Measurements from ENCODE around the gene LMF1. TPM values are rescaled to one million over a fixed set of nuclear protein-coding genes. Genes with fewer than 3 reads are reported as not detected.

Gene LMF1
- total RNA-seq (2022; extraction: Qiagen RNA extraction) = 7.9 to 11.2 TPM (median 9.2 TPM) in 5 replicates

GRCh38 chr16:970766-971581 is at the start of gene LMF1:
Gene LMF1, minus strand, starts transcription at chr16:970984. Its CDS starts 4 bp downstream, at chr16:970980.

GRCh38 chr16:981695-982144 is 10.9 kb upstream of the LMF1 start, which contains the start of gene SOX8:
Gene SOX8, plus strand, starts transcription at chr16:981770. Its CDS starts 153 bp downstream, at chr16:981923.

Other genes starting within 250 kb of the LMF1 start
- 31.1 to 53.1 TPM (median 45.4 TPM) in 5 replicates for gene ANTKMT, start 249.8 kb downstream of the LMF1 start, total RNA-seq (2022; extraction: Qiagen RNA extraction)
- gene CCDC78, start 244.5 kb downstream of the LMF1 start, total RNA-seq (2022; extraction: Qiagen RNA extraction) = 2.9 to 6.2 TPM (median 4.9 TPM) in 5 replicates
- gene HAGHL, start 243.9 kb downstream of the LMF1 start, total RNA-seq (2022; extraction: Qiagen RNA extraction) = 15.8 to 17.8 TPM (median 16.5 TPM) in 5 replicates
- 21.1 to 29.7 TPM (median 29.0 TPM) in 5 replicates for gene CIAO3, start 230.0 kb downstream of the LMF1 start, total RNA-seq (2022; extraction: Qiagen RNA extraction)
- gene MSLN, start 210.2 kb downstream of the LMF1 start, total RNA-seq (2022; extraction: Qiagen RNA extraction) = 2.2 to 4.3 TPM (median 2.8 TPM) in 5 replicates
- 32.4 to 56.2 TPM (median 53.1 TPM) in 5 replicates for gene RPUSD1, start 182.6 kb downstream of the LMF1 start, total RNA-seq (2022; extraction: Qiagen RNA extraction)
- gene CHTF18, start 182.4 kb downstream of the LMF1 start, total RNA-seq (2022; extraction: Qiagen RNA extraction) = 12.2 to 27.2 TPM (median 21.9 TPM) in 5 replicates
- gene GNG13, start 170.2 kb downstream of the LMF1 start, total RNA-seq (2022; extraction: Qiagen RNA extraction) = not detected in 5 replicates
- gene SOX8, start 10.8 kb upstream of the LMF1 start, total RNA-seq (2022; extraction: Qiagen RNA extraction) = 2.2 to 4.2 TPM (median 3.6 TPM) in 5 replicates
- 0.30 to 0.64 TPM (median 0.54 TPM) in 5 replicates for gene SSTR5, start 101.8 kb upstream of the LMF1 start, total RNA-seq (2022; extraction: Qiagen RNA extraction)
- gene C1QTNF8, start 125.3 kb upstream of the LMF1 start, total RNA-seq (2022; extraction: Qiagen RNA extraction) = 0.05 TPM in 1 of 5 replicates, not detected in the others
- 9.5 to 19.7 TPM (median 17.4 TPM) in 5 replicates for gene CACNA1H, start 182.1 kb upstream of the LMF1 start, total RNA-seq (2022; extraction: Qiagen RNA extraction)

All from A549 treated with dexamethasone at 1 μM for 4 hours (cell line).